ENCODE results near the gene TRPM1.

- TF ChIP-seq CTCF (IDR thresholded peaks at IDR 0.05), result no peak
- no peak for TF ChIP-seq TCF7 (CRISPR knock-in tag; IDR thresholded peaks at IDR 0.05; ENCODE audit: low read depth)
- TF ChIP-seq TEAD4 (CRISPR knock-in tag; IDR thresholded peaks at IDR 0.05), result no peak
- TF ChIP-seq FOXP4 (CRISPR knock-in tag; IDR thresholded peaks at IDR 0.05), result no peak
- no peak for TF ChIP-seq ZNF512 (CRISPR knock-in tag; IDR thresholded peaks at IDR 0.05; ENCODE audit: borderline replicate concordance)
- TF ChIP-seq ATF2 (CRISPR knock-in tag; IDR thresholded peaks at IDR 0.05; ENCODE audit: borderline replicate concordance, low read depth), result no peak
- no peak for TF ChIP-seq NR3C1 (CRISPR knock-in tag; conservative IDR thresholded peaks at IDR 0.05; ENCODE audit: low read depth)
- no peak for TF ChIP-seq ZNF232 (CRISPR knock-in tag; IDR thresholded peaks at IDR 0.05)
- TF ChIP-seq ETV6 (CRISPR knock-in tag; IDR thresholded peaks at IDR 0.05), result no peak
- TF ChIP-seq ZNF263 (CRISPR knock-in tag; IDR thresholded peaks at IDR 0.05; ENCODE audit: low read depth), result no peak
- TF ChIP-seq CREB1 (CRISPR knock-in tag; IDR thresholded peaks at IDR 0.05), result no peak
Measured at GRCh38 chr15:31133890-31134289, 32.4 kb upstream of the TRPM1 start.

Data from WTC11 (cell line).